RCC 7860 (cell line): ENCODE measurements around the gene CRPPA.
"Not testable (repeated sequence)": the region's sequence is repeated elsewhere in the genome, so short reads cannot be mapped to it uniquely, and the experiment has no call there.

Experiments
- DNase-seq: peaks from one replicate; pipeline ENCODE4 v3.0.0-alpha.2; 2015; ENCODE audit warnings: low spot score
- FAIRE-seq: peaks from 2 replicates; lab custom pipeline; 2012; peaks lifted over from hg19 to GRCh38; lab: Jason Lieb, UNC

The CRPPA gene

DNA sequence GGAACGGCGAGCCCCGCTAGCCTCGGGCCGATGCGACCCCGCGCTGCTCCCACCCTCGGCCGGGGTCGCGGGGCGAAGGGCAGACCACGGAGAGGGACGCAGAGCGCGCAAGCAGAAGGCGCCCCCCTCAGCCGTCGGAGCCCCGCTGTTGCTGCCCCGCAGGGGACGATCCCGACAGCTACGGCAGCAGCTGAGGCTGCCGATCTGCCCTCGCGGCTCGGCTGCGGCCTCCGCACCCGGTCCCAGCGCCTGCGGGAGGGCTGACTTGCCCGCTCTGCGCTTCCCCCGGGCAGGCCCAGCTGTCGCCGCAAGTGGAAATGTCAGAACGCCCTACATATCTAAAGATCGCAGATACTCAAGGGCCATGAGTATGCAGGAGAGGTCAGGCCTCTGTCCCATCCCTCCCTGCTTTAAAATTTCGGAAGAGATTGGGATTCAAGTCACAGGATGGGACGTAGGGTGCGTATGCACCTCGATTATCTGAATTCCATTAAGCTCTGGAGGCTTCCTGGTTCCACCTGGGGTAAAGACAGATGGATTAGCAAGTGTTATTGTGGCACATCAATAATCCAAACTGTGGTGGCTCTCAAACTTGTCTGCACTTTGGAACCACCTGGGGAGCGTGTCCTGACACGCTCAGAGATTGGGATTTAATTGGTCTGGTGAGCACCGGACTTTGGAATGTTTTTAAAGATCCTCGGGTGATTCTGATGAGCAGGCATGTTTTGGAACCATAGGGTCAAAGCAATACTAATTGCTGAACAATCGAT is at the start of gene CRPPA:
Gene CRPPA (minus strand): TSS at position 206 of the 770 bp plus-strand sequence. CDS start 216 bp downstream, outside the sequence.
- DNase-seq (no peak), FAIRE-seq (no peak)

DNA sequence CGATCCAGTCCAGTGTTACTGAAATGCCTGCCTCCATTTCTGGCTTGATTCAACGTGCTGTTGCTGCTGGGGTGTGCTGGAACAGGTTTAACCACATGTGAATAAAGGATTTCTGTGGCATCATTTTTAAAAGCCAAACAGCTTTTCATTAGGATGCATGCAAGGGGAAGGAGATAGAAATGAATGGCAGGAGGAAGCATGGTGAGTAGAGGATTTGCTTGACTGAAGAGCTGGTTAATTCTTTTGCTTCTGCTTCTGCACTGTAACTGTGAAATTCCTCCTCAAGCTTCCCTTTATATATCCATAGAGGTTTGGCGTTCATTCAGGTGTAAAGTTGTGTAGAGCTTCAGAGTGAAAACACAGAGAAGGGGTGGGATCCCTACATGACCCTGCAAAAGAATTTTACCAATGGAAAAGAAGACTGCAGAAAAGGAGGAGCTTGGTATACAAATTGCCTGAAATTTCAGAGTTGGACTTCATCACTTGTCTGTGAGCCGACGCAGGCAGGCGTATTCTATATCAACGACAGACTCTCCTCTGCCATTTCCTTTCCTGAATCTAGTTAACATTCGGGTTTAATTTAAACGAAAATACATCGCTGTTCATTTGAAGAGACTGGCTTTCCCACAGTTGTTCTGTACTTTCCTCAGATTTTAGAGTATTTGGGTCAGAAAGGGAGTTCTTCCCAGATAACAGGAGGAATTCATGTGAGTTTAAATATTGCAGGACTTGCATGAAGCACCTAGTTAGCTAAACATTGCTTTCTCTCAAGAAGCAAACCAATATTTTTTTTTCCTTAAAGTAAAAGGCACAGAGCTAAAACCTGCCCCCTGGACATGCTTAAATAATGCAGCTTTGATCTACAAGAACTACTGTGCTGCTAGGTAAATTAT is 44.4 kb upstream of the CRPPA start, which contains the start of gene SOSTDC1:
Gene SOSTDC1 (minus strand): TSS at position 270 of the 893 bp plus-strand sequence. CDS start 70 bp downstream, at position 200.
- FAIRE-seq, result no peak

DNA sequence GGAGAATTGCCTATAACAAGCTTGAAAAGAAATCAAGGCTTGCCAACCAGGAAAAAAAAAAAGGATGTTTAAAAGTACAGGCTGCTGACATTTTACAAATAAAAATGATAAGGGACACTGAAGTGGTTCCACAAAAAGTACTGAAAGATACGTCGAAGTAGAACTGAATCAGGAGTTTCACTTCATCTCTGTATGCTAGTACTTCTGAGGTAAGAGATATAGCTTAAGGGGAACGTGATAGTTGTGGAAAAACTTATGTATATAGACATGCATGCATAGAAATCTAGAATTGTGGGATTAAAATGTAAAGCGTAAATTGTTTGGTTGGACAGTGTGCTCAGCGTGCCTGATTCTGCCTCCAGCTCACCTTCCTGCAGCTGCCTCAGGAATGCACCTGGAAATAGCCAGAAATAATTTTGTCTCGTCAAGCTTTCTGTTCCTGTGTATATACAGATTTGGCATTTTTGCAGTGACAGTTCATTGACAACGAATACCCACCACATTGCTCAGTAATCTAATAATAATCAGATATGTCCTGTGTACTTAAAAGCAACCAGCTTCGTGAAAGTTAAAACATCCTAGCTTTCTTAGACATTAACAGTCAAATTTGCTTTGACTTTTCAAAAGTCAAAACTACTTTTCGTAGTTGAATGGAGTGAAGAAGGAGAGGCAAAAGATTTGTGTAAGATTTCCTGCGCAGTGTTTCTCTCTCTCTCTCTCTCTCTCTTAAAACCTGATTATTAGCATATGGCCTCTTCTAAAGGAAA is 42.8 kb upstream of the CRPPA start:
- FAIRE-seq (no peak), DNase-seq (no peak)

More for the DNA sequence above, 44.4 kb upstream of the CRPPA start, which contains the start of gene SOSTDC1:
- no peak for DNase-seq

DNA sequence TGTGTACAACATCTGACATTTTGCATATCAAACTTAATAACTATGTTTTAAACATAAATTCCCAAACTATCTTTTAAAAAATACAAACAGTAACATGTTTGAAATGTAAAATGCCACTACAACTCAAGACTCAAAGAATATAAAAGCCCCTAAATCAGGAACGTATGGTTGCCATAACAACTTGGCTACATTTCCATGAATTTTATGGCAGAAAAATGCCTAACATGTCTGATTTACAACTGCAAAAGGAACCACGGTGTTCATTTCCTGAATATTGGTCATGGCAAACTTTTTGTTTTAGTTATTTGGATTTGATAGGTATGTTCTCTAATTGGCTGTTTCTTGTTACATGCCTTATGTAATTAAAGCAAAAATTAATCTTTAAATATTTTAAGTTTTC is 42.2 kb upstream of the CRPPA start:
- no peak for DNase-seq
- FAIRE-seq, result no peak

DNA sequence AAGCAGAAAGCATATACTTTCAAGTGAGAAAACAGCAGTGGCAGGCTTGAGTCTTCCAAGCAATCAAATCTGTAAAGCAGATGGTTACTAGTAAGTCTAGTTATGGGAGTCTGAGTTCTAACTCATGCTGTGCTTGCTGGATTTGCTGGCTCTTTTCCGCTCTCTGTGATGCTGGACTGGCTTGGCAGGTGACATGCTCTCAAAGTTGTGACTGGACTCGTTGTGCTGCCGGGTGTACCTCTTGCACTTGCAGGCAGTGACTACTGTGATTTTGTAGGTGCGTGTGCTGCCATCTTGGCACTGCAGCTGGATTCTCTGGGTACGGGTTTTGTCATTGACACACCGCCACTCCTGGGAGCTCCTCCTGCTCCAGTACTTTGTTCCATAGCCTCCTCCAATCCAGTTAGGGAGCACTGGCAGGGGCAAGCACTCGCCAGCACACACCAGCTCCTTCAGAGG is 41.1 kb upstream of the CRPPA start:
- FAIRE-seq (no peak), DNase-seq (no peak)

DNA sequence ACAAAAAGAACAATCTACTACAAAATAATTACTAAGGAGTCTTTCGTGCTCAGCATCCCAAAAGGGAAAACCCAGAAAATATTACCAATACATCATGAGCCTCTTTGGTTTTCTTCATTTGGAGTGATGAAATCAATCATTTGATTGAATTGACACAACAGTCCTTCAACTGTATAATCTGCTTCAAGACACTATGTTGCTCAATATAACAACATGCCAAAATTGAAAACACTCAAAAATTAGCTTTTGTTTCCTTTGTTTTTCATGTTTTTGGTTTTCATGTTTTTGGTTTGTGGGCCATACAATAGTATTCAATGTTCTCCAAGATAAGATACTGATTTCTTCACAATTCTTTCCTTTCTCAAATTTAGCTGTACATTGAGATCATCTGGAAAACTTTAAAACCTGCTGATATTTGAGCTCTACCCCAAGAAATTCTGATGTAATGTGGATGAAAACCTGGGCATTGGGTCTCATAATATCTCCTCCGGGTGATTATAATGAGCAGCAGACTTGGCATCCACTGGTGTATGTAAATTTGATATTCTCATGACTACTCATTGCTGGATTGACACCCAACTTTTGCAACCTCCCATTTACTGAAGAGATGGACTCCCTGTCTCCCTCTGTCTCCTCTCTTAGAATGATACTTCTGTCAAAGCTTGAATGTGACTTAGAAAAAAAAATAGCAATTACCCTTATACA is 39.6 kb upstream of the CRPPA start:
- FAIRE-seq, result no peak
- no peak for DNase-seq

DNA sequence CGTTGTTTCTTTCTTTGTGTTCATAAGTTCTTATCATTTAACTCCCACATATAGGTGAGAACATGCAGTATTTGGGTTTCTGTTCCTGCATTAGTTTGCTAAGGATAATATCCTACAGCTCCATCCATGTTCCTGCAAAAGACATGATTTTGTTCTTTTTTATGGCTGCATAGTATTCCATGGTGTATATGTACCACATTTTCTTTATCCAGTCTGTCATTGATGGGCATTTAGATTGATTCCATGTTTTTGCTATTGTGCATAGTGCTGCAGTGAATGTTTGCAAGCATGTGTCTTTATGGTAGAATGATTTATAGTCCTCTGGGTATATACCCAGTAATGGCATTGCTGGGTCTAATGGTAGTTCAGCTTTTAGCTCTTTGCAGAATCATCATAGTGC is 35.0 kb upstream of the CRPPA start:
- not testable (repeated sequence) for FAIRE-seq, DNase-seq

DNA sequence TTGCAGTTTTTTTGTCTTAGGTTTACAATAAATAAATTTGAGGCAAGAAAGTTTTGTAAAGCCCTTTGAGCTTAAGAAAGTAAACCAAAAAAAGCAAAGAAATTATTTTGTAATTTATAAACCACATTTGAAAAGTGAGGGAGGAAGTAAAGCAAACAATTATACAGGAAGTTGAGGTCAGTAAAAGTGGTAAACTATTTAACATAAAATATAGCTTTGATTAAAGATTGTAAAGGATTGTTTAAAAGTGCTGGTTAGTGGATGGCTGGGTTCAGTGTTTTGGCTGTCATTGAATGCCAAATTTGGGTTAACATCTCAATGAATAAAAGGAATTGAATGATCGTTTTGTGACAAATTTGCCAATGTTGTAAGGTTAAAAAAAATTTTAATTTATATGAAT is 34.3 kb upstream of the CRPPA start:
- no peak for FAIRE-seq

DNA sequence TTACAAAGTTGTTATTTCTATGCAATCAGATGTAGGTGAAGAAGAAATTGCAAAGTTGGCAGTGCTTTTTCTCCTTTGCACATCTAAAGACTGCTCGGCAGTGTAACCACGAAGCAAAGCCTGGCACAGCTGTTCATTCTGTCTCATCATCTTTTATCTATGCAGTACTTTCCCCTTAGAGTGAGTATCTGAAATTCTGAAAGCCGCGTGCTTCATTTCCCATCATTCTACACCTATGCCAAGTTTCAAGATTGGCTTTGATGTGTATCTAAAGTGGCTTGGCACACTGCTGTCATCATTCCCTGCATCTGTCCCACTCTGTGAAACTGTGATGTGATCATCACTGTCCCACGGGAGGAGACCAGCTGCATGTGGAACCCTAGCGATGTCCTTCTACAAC is 29.0 kb upstream of the CRPPA start:
- FAIRE-seq (no peak), DNase-seq (no peak)

More for the DNA sequence above, 34.3 kb upstream of the CRPPA start:
- no peak for DNase-seq

DNA sequence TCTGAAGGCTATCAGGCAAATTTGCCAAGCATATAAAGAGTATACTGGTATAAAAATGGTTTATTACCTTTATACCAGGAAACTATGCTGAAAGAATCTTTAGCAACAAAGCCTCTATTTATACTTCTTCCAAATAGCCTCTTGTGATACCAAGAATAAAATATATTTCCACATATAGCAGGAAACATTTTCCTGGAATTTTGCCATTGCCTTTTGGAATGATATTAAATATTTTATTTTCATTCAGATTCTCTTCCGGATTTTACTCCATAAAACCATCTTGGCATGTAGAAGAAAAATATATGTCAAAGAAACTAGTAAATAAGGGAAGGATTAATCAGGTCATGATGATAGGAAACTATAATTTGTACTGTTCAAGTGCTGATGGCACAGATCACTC is 26.5 kb upstream of the CRPPA start:
- no peak for DNase-seq
- no peak for FAIRE-seq

DNA sequence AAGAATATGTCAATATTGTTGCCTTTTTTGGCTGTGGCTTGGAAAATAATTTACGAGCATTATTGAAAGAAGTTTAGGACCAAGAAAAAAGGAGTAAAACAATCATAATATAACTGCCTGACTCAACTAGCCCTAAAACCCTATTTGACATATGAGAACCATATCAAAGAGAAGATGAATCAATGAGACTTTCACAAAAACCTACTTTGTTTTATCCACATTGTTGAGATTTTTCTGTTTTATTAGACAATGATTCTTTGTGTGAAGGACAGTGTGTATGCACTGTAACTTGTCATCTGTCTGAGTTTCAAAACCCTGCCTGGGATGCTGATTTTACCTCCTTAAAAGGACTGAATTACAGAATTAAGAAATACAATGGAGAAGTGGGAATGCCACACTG is 25.2 kb upstream of the CRPPA start:
- DNase-seq (no peak), FAIRE-seq (no peak)

DNA sequence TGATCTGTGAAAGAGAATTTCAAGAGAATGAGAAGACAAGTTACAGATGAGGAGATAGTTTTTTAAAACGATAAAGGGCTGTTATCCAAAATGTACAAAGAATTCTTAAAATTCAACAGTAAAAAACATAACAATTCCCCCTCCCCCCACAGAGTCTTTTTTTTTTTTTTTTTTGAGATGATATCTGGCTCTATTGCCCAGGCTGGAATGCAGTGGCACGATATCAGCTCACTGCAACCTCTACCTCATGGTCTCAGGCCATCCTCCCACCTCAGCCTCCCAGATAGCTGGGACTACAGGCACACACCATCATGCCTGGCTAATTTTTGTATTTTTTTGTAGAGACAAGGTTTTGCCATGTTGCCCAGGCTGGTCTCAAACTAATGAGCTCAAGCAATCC is 22.5 kb upstream of the CRPPA start:
- FAIRE-seq, result not testable (repeated sequence)

DNA sequence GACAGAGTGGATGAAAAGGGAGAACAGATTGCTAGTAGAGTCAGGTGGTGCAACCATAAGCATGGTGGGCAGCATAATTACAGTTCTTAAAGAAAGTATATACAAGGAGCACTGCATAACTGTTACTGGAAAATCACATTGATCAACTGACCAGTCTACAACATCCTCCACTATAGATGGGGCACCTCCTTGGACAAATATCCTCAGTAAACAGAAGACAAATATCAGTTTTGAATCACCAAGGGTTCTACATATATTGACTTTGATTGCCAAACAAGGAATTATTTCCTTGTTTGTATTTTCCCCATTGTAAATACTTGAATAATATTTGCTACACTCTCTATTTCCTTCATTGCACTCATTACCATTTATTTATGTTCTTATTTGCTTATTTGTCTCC is 17.6 kb upstream of the CRPPA start:
- FAIRE-seq, result no peak

More for the DNA sequence above, 22.5 kb upstream of the CRPPA start:
- DNase-seq, result not testable (repeated sequence)

DNA sequence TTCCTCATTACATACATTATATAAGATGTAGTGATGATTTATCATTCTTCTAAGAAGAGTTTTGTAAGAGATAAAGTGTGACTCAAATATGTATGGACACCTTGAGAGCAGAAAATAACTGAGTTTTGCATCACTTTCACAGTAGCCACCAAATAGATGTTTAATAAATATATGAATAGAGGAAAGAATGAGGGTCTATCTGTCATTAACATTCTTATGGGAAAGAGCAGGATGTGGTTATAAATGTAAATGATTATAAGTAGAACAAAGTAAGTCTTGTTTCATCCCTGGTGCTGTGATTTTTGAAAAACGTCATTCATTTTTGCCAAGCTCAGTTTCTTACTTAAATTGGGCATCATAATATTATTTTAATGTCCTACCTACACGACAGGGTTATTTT is 15.0 kb upstream of the CRPPA start:
- FAIRE-seq, result no peak
- DNase-seq, result no peak

More for the DNA sequence above, 17.6 kb upstream of the CRPPA start:
- DNase-seq, result no peak

DNA sequence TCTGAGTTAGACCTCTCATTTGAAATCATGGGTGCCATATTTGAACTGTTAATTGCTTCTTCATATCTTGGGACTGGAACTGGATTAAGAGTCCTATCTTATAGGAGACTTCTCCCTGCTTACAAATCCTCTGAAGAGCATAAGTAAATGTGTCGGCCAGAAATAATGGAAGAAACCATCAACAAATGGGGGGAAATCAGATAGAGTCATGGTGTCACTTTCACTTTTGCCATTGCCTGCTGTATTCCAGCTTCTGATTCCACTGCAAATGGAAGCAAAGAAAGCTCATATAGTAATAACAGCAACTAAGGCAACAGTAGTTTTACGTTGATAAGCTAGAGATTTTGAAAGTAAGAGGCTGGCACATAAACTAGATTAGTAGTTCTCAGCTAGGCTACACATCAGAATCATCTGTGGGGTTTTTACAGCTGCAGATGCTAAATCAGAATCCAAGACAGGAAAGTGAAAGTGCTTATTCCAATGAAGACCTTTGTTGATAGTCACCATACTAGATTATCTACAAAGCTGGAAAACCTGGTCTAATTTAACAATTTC is 12.3 kb upstream of the CRPPA start:
- no peak for DNase-seq
- FAIRE-seq, result no peak

DNA sequence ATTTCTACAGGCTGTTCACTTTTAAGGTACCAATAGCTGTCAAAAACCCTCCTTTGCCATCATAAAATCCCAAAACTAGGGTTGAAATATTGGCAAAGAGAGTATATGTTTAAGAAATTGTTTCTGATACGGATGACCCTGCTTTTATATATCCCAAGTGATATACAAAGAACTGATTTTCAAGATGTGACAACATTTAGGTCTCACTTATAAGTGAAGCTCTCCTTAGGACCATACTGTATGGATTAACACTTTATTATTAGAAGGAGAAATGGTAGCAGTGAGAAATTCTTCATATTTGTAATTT is 11.0 kb upstream of the CRPPA start:
- FAIRE-seq, result no peak
- DNase-seq, result no peak

DNA sequence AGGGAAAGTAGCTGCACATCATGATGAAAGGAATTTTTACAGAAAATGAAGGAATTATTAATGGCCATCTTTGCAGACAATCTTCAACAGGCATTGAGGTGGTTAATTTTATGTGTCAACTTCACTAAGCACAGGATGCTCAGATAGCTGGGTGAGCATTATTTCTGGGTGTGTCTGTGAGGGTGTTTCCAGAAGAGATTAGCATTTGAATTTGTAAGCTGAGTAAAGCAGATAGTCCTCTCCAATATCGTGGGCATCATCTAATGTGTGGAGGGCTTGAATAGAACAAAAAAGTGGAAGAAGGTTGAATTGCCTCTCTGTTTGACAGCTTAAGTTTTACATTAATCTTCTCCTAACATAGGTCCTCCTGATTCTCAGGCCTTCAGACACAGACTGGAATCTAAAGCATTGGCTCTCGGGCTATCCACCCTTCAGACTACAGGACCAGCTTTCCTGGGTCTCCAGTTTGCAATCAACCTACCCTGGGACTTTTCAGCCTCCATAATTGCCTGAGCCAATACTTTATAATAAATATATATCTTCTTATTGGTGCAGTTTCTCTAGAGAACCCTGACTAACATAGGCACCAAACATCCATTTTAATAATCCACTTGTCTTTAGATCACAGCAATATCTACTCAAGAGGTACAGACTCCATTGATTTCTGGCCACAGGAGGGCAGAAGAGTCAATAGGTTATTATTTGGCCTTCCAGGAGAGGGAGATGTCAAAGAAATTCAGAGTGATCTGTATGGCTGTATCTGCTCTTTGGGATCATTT is 10.5 kb upstream of the CRPPA start:
- DNase-seq, result no peak
- no peak for FAIRE-seq

DNA sequence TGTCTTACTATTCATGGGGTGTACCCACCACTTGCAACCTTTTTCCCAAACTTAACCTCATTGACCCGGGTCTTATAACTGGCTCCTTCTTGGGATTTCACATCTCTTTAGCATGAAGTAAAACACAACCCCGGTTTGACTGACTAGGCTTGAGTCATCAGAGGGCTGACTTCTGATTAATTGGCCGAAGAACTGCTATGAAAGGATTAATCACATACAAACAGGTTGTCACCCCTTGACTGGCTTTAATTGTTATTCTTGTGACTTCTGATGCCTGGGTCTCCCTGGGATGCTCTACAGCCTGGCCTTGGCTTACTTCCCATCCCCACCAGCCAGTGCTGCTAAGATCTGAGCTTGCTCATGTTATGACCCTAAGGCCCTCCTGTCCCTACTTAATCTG is 8.8 kb upstream of the CRPPA start:
- FAIRE-seq, result no peak
- DNase-seq, result peak; percentile 38

DNA sequence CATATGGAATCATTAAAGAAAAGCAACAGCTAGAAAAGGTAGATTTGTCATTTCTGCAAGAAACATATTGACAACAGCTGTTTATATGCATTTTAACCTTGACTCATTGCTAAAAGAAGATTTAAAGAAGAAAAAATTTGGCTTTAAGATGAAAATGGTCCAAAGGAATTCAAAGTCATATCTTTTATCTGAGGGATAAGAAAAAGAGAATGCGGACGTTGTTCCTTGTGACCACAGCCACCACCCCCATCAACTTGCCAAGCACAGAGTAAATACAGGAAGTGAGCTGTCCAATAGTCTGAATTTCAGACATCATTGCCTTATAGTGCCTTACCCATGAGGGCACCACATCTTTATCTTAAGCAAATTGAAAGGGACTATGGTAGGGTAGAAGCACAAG is 7.3 kb upstream of the CRPPA start:
- DNase-seq (peak; percentile 60), FAIRE-seq (peak; percentile 48)
